DMS153 (cell line): ENCODE measurements around the gene RSBN1.
"Not testable (repeated sequence)": the region's sequence is repeated elsewhere in the genome, so short reads cannot be mapped to it uniquely, and the experiment has no call there.

Experiments used
- DNase-seq: peaks from one replicate; lab custom pipeline; 2025; lab: John Stamatoyannopoulos, UW

The RSBN1 gene

GRCh38 chr1:113811888-113812660 lies at the start of gene RSBN1:
Gene RSBN1, minus strand, starts transcription at chr1:113812476. Its CDS starts 64 bp downstream, at chr1:113812412.
- DNase-seq, result peak; percentile 99

GRCh38 chr1:113861641-113862040 lies 49.4 kb upstream of the RSBN1 start:
- no peak for DNase-seq

- DNase-seq, result no peak
Measured at GRCh38 chr1:113860891-113861290, 48.6 kb upstream of the RSBN1 start.

GRCh38 chr1:113859478-113860175 lies 47.4 kb upstream of the RSBN1 start:
- no peak for DNase-seq

GRCh38 chr1:113858982-113859381 lies 46.7 kb upstream of the RSBN1 start:
- no peak for DNase-seq

GRCh38 chr1:113858418-113858817 lies 46.1 kb upstream of the RSBN1 start:
- DNase-seq, result no peak

- no peak for DNase-seq
Measured at GRCh38 chr1:113857776-113858175, 45.5 kb upstream of the RSBN1 start.

- DNase-seq, result no peak
Measured at GRCh38 chr1:113856401-113856790, 44.1 kb upstream of the RSBN1 start.

GRCh38 chr1:113855630-113856400 lies 43.5 kb upstream of the RSBN1 start:
- DNase-seq, result no peak

GRCh38 chr1:113854234-113854633 lies 42.0 kb upstream of the RSBN1 start:
- DNase-seq, result no peak

- DNase-seq, result not testable (repeated sequence)
Measured at GRCh38 chr1:113852694-113853093, 40.4 kb upstream of the RSBN1 start.

GRCh38 chr1:113850127-113850796 lies 38.0 kb upstream of the RSBN1 start:
- DNase-seq, result no peak

GRCh38 chr1:113849072-113849471 lies 36.8 kb upstream of the RSBN1 start:
- DNase-seq, result no peak

- no peak for DNase-seq
Measured at GRCh38 chr1:113846391-113847035, 34.2 kb upstream of the RSBN1 start.

GRCh38 chr1:113836534-113836933 lies 24.3 kb upstream of the RSBN1 start:
- no peak for DNase-seq

GRCh38 chr1:113835686-113836290 lies 23.5 kb upstream of the RSBN1 start:
- no peak for DNase-seq

- DNase-seq, result no peak
Measured at GRCh38 chr1:113834716-113835115, 22.4 kb upstream of the RSBN1 start.

- DNase-seq, result no peak
Measured at GRCh38 chr1:113830039-113830438, 17.8 kb upstream of the RSBN1 start.

- no peak for DNase-seq
Measured at GRCh38 chr1:113821916-113822315, 9.6 kb upstream of the RSBN1 start.

GRCh38 chr1:113818578-113818977 lies 6.3 kb upstream of the RSBN1 start:
- DNase-seq, result no peak

- DNase-seq, result no peak
Measured at GRCh38 chr1:113813218-113813617, 942 bp upstream of the RSBN1 start.
